Measurements from ENCODE around the gene DNAH17. TPM values are rescaled to one million over a fixed set of nuclear protein-coding genes. Genes with fewer than 3 reads are reported as not detected.
"Not testable (repeated sequence)": the region's sequence is repeated elsewhere in the genome, so short reads cannot be mapped to it uniquely, and the experiment has no call there.

The DNAH17 gene
- total RNA-seq, 2 experiments from 2014 or later: 0.19 to 0.42 TPM

DNA sequence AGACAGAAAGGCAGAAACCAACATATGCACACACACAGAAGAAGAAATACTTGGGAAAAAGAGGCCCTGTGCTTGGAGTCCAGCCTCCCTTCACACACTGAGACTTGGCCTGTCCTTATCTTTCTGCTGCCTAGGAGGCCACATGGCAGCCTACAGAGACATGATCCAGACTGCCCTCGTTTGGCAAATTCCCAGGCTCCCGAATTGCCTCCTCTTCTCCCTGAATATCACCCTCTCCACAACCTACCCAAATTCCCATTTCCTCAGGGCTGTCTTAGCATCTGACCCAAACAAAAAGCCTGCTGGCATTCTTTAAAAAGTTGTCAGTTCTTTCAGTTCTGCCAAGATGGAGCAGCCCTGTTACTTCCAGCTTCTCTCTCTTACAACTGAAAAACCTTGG, 59.8 kb downstream of the DNAH17 start:
- CTCF ChIA-PET: no interaction called here
- no peaks in the 10 kb centered on the region for H3K9me3 Mint-ChIP-seq
- no peak for DNase-seq

DNA sequence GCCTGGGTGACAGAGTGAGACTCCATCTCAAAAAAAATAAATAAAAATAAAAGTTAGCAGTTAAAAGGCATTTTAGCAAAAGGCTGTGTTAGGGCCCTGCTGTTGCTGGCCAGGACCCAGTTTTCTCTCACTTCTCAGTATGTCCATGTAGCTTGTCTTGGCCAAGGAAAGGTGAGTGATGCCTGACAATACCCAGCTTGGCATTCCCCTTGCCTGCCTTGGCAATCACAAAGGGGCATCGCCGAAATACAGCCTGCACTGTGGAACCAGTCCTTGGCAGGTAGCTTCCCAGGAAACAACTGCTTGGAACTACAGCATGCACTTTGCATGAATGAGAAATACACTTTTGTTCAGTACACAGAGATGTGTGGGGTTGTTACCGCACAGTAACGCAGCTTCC, 61.7 kb downstream of the DNAH17 start:
- DNase-seq: no peak

More for the DNA sequence above, 59.8 kb downstream of the DNAH17 start:
- H3K4me1 Mint-ChIP-seq (ENCODE audit: low read depth): no peaks in the 10 kb centered on the region
- H3K36me3 Mint-ChIP-seq (ENCODE audit: low read depth): no peaks in the 10 kb centered on the region
- H3K27me3 Mint-ChIP-seq (ENCODE audit: low read depth): no peaks in the 10 kb centered on the region
- no peak overlapping the region for H3K27ac Mint-ChIP-seq
- intact Hi-C loops (cut with micrococcal nuclease): no loop called here
- H3K4me3 Mint-ChIP-seq: no peak overlapping the region

DNA sequence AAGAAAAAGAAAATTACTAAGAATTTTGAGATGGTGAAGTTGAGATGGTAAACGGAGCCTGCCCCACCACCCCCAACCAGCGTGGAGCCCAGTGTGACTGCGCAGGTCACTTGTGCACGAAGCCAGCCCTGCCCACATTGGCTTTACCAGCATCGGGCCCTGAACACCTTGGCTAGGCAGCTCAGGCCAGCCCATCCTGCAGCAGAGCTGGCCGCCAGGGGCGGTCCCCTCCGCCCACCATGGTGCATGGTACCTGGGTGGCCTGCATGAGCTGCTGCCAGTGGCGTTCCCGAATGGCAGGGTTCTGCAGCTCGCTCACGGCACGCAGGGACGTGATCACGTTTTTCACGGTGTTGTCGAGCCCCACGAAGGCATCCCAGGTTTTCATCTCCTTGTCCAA, 62.7 kb downstream of the DNAH17 start:
- CTCF ChIA-PET: no interaction called here
- Mint-ChIP-seq H3K36me3 (ENCODE audit: low read depth) (no peaks in the 10 kb centered on the region), H3K9me3 (no peaks in the 10 kb centered on the region), H3K4me1 (ENCODE audit: low read depth) (no peaks in the 10 kb centered on the region), H3K27me3 (ENCODE audit: low read depth) (no peaks in the 10 kb centered on the region), H3K4me3 (no peak overlapping the region), H3K27ac (no peak overlapping the region)
- intact Hi-C loops (cut with micrococcal nuclease): no loop called here
- no peak for DNase-seq

More for the DNA sequence above, 61.7 kb downstream of the DNAH17 start:
- intact Hi-C loops (cut with micrococcal nuclease): no loop called here
- Mint-ChIP-seq H3K4me3 (no peak overlapping the region), H3K27ac (no peak overlapping the region), H3K36me3 (ENCODE audit: low read depth) (no peaks in the 10 kb centered on the region), H3K9me3 (no peaks in the 10 kb centered on the region), H3K27me3 (ENCODE audit: low read depth) (no peaks in the 10 kb centered on the region), H3K4me1 (ENCODE audit: low read depth) (no peaks in the 10 kb centered on the region)
- CTCF ChIA-PET: no interaction called here

DNA sequence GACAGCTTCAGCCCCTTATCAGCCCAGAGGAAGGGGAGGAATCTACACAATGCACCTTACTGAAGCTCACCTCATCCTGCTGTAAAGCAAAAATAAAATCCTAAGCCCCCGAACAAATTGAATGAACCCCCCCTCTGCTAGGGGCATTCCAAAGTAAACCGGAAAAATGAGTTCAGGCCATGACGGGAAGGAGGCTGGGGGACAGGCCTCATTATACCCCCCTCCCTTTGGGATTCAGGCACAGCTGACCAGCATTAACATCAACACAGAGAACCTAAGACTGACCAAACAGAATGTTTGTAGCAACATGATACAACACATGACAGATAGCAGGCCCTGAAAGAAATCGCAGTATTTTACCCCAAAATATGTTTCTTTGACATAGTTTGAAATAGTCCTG, 64.2 kb downstream of the DNAH17 start:
- Mint-ChIP-seq H3K36me3 (ENCODE audit: low read depth) (no peaks in the 10 kb centered on the region), H3K27me3 (ENCODE audit: low read depth) (no peaks in the 10 kb centered on the region), H3K9me3 (no peaks in the 10 kb centered on the region), H3K4me1 (ENCODE audit: low read depth) (no peaks in the 10 kb centered on the region), H3K4me3 (no peak overlapping the region), H3K27ac (no peak overlapping the region)
- CTCF ChIA-PET: interaction anchor here (0.6 kb wide), 1 partner anchor 136 kb away, joined by 3 read pairs; no protein-coding TSS in a partner anchor
- intact Hi-C loops (cut with micrococcal nuclease): no loop called here
- no peak for DNase-seq

DNA sequence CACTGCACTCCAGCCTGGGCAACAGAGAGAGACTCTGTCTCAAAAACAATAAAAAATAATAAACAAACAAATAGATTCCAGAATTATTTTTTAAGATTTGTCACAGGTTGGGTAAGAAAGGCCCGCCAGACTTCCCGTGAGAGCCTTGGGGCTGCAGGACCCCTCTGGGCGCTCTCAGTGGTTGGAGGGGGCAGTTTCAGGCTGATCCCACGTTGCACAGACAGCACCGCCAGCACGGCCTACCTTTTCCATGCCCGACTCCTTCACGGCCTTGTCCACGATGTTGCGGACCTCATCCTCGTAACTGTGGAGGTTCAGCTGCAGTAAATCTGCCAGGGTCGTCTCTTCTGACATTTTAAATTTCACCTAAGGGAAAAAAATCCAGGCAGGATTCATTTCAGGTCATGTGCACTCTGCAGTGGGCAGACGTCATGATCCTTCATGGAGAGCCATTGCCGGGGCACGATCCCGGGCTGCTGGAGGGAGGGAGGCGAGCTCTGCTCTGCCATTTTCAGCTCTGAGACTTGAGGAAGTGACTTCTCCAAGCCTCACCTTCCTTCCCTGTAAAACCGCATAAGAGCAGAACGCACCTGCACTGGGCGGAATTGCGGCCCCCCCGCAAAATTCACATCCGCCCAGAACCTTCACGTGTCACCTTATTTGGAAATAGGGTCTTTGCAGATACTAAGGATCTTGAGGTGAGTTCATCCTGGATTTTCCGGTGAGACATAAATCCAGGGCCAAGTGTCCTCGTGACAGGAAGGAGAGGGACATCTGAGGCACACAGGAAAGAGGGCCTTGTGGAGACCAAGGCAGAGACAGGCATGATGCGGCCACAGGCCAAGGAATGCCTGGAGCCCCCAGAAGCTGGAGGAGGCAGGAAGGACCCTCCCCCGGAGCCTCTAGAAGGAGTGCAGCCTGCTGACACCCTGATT, 66.8 kb downstream of the DNAH17 start:
- Mint-ChIP-seq H3K27ac (no peak overlapping the region), H3K27me3 (ENCODE audit: low read depth) (no peaks in the 10 kb centered on the region), H3K36me3 (ENCODE audit: low read depth) (no peaks in the 10 kb centered on the region), H3K4me3 (no peak overlapping the region), H3K4me1 (ENCODE audit: low read depth) (no peaks in the 10 kb centered on the region), H3K9me3 (no peaks in the 10 kb centered on the region)
- CTCF ChIA-PET: interaction anchor here (0.6 kb wide), 1 partner anchor 187 kb away, joined by 3 read pairs; no protein-coding TSS in a partner anchor
- no peak for DNase-seq
- intact Hi-C loops (cut with micrococcal nuclease): no loop called here

DNA sequence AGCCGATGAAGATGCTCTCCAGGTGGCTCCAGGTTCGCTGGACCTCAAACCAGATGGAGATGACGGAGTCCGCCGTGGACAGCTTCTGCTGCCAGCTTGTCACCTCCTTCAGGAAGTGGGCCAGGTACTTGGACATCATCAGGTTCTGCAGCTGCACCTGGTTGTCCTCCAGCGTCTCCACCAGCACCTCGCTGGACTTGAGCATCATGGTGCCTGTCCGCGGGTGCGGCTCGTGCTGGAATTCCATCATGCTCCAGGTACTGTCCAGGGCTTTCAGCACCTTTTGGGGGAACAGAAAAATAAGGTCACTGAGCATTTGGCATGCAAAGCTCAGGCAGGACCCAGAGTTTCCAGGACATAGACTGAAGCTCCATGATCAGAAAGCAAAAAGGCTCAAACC, 69.7 kb downstream of the DNAH17 start:
- no peaks in the 10 kb centered on the region for H3K27me3 Mint-ChIP-seq (ENCODE audit: low read depth)
- no peaks in the 10 kb centered on the region for H3K9me3 Mint-ChIP-seq
- no peaks in the 10 kb centered on the region for H3K4me1 Mint-ChIP-seq (ENCODE audit: low read depth)
- intact Hi-C loops (cut with micrococcal nuclease): no loop called here
- H3K36me3 Mint-ChIP-seq (ENCODE audit: low read depth): no peaks in the 10 kb centered on the region
- H3K27ac Mint-ChIP-seq: no peak overlapping the region
- CTCF ChIA-PET: no interaction called here
- no peak for DNase-seq
- no peak overlapping the region for H3K4me3 Mint-ChIP-seq

DNA sequence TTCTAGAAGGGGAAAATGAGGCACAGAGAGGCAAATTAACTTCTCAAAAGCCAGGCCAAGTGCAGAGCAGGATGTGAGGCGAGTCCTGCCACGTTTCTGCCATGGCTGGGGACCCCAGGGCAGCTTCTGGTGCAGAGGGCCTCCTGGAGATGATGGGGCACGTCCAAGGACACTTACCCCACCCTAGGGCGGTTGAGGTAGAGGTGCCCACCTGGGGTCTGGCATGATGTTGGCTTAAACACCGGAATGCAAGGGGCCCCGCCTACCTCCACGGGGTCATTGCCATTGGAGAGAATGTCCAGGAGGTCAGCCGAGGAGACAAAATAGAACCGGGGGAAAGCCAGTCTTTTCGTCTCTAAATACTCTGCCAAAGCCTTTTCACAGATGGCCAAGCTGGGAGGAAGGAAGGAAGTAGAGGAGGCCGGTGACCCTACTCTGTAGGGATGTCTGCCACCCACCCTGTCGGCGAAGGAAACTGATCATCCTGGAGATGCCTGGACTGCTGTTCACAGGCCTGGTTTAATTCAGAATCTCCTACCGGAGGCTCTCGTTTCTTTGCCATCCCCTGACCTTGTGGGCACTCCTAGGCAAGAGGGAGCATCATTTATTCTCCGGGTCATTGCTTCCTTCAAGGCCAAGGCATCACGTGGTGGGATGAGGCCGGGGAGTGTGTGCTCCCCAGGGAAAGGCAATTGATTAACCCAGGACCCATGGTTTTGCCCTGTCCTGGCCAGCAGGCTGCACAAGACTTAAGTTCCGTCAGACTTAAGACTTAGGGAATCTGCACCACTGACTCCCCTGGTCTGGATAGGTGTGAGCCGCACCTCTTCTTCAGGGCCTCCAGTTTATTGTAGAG, 70.5 kb downstream of the DNAH17 start:
- Mint-ChIP-seq H3K4me3 (no peak overlapping the region), H3K36me3 (ENCODE audit: low read depth) (no peaks in the 10 kb centered on the region), H3K27me3 (ENCODE audit: low read depth) (no peaks in the 10 kb centered on the region), H3K9me3 (no peaks in the 10 kb centered on the region), H3K4me1 (ENCODE audit: low read depth) (no peaks in the 10 kb centered on the region), H3K27ac (no peak overlapping the region)
- intact Hi-C loops (cut with micrococcal nuclease): no loop called here
- CTCF ChIA-PET: no interaction called here
- no peak for DNase-seq

DNA sequence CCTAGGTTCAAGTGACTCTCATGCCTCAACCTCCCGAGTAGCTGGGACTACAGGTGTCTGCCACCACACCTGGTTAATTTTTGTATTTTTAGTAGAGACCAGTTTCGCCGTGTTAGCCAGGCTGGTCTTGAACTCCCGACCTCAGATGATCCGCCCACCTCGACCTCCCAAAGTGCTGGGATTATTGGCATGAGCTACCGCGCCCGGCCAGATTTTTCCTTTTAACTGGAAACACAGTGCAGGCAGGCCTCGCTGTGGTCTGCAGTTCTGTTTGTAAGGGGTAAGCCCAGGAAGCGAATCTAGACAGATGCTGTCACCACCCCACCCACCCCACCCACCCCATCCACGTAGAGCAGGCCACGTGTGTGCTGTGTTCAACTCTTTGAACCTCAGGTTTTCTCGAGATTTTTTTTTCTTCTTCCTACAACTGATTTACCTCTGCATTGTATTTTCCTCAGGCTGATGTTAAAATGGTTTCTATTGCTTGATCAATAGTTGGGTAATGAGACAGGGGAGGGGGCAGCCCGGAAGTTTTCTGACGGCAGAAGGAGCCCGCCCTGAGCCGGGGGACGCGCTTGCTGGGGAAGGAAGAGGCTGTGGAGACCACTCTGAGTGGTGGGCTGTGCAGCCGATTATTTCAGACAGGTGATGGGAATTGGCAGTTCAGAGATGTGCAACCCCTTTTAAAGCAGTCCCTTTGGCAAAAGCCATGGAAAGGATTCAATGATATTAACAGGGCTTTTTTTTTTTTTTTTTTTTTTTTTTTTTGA, 72.9 kb downstream of the DNAH17 start:
- intact Hi-C loops (cut with micrococcal nuclease): no loop called here
- Mint-ChIP-seq H3K4me1 (ENCODE audit: low read depth) (no peaks in the 10 kb centered on the region), H3K27me3 (ENCODE audit: low read depth) (no peaks in the 10 kb centered on the region), H3K27ac (no peak overlapping the region), H3K9me3 (no peaks in the 10 kb centered on the region), H3K4me3 (no peak overlapping the region), H3K36me3 (ENCODE audit: low read depth) (no peaks in the 10 kb centered on the region)
- no peak for DNase-seq
- CTCF ChIA-PET: no interaction called here

DNA sequence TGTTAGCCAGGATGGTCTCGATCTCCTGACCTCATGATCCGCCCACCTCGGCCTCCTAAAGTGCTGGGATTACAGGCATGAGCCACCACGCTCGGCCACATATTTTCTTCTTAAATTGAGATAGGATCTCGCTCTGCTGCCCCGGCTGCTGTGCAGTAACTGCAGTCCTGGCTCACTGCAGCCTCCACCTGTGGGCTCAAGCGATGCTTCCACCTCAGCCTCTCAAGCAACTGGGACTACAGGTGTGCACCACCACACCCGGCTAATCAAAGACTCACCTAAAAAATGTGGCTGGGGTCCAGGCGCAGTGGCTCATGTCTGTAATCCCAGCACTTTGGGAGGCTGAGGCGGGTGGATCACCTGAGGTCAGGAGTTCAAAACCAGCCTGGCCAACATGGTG, 73.8 kb downstream of the DNAH17 start:
- H3K9me3 Mint-ChIP-seq; H3K4me1 Mint-ChIP-seq (ENCODE audit: low read depth); H3K36me3 Mint-ChIP-seq (ENCODE audit: low read depth); CTCF ChIA-PET; DNase-seq; H3K27ac Mint-ChIP-seq; intact Hi-C loops (cut with micrococcal nuclease); H3K27me3 Mint-ChIP-seq (ENCODE audit: low read depth); H3K4me3 Mint-ChIP-seq: not testable (repeated sequence)

DNA sequence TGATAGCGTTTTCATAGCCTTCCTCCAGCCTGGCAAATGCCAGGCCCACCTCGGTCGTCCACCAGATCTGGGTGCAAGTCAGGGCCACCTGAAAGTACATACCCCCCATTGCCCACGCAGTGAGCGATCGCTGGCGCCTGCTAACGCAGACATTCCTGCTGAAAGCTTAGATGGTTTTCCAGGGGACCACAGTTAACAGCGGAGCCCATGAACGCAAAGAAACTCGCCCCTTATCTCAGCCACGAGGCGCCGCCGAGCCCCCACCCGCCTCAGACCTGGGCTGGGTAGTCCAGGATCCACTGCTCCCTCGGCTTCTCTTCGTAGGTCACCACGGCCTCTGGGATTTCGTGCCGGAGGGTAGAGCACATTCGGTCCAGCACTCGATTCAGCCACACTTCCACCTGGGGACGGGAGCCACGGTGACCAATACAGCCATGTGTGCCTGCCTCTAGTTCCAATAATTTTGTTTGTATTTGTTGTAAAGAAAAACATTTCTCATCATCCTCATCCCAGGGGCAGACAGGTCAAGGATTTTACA, 74.5 kb downstream of the DNAH17 start:
- CTCF ChIA-PET: no interaction called here
- Mint-ChIP-seq H3K4me1 (ENCODE audit: low read depth) (no peaks in the 10 kb centered on the region), H3K27ac (no peak overlapping the region), H3K9me3 (no peaks in the 10 kb centered on the region), H3K36me3 (ENCODE audit: low read depth) (no peaks in the 10 kb centered on the region), H3K27me3 (ENCODE audit: low read depth) (no peaks in the 10 kb centered on the region), H3K4me3 (no peak overlapping the region)
- intact Hi-C loops (cut with micrococcal nuclease): no loop called here
- DNase-seq: no peak

DNA sequence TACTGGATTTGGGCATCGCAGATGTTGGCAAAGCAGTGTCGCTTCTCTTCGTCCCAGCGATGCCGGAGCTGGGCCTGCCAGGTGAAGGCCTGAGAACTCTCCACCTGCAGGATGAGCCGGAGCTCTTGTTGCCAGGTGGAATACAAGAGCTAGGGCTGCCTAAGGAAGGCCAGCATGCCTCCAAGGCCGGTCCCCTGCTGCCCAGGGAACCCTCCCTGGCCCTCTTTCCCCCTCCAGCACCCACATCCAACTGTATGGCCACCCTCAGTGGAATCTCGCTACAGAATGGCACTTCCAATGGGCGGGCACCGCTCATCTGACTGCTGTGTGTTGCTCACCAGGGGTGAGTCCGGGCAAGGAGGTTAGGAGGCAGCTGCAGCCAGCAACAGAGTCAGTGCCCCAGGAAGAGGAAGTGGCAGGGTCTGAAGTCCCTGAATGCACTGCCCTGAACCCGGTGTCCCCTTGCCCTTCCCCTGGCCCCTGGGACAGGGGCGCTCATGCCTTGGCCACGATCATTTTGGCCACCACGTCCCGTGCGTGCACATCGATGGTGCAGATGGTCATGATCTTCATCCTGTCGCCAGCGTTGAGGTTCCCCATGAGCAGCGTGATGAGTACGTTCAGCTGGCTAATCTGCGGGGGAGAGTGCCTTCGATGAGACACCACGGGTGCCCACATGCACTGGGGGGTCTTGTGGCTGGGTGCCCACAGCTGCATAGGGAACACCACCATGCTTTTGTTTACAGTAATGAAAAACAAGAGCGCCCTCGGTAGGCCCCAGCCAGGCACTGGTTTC, 75.8 kb downstream of the DNAH17 start:
- H3K9me3 Mint-ChIP-seq: no peaks in the 10 kb centered on the region
- H3K4me1 Mint-ChIP-seq (ENCODE audit: low read depth): no peaks in the 10 kb centered on the region
- no peaks in the 10 kb centered on the region for H3K36me3 Mint-ChIP-seq (ENCODE audit: low read depth)
- H3K4me3 Mint-ChIP-seq: no peak overlapping the region
- H3K27ac Mint-ChIP-seq: no peak overlapping the region
- CTCF ChIA-PET: no interaction called here
- intact Hi-C loops (cut with micrococcal nuclease): no loop called here
- DNase-seq: no peak
- H3K27me3 Mint-ChIP-seq (ENCODE audit: low read depth): no peaks in the 10 kb centered on the region
